Fibroblast of lung (primary cell): ENCODE measurements around the gene STKLD1. TPM values are rescaled to one million over a fixed set of nuclear protein-coding genes. Genes with fewer than 3 reads are reported as not detected.

ENCODE experiments used
- DNase-seq, 2 donors: peaks; one replicate each; pipeline versions ENCODE4 v3.0.0 to v3.0.0-alpha.2; 2010; ENCODE audit warnings: low read depth in 2 of 2
- H2AFZ ChIP-seq: 2 replicates; pipeline ENCODE4 v1.5.1; 2012; ENCODE audit warnings: low read length, control low read depth, inconsistent platforms
- H3K27ac ChIP-seq: 2 replicates; pipeline ENCODE4 v1.5.1; 2011; ENCODE audit warnings: low read length, control low read depth; ENCODE audit not compliant: insufficient read depth
- H3K27me3 ChIP-seq: 2 replicates; pipeline ENCODE4 v1.5.1; 2011; ENCODE audit warnings: mild to moderate bottlenecking, low read length; ENCODE audit not compliant: control insufficient read depth, insufficient read depth
- H3K36me3 ChIP-seq: 2 replicates; pipeline ENCODE4 v1.5.1; 2011; ENCODE audit warnings: low read length; ENCODE audit not compliant: control insufficient read depth, insufficient read depth
- H3K4me1 ChIP-seq: 2 replicates; pipeline ENCODE4 v1.5.1; 2011; ENCODE audit warnings: low read length; ENCODE audit not compliant: control insufficient read depth, insufficient read depth; ENCODE audit errors: extremely low read depth
- H3K4me2 ChIP-seq: 2 replicates; pipeline ENCODE4 v1.5.1; 2011; ENCODE audit warnings: low read length, control low read depth; ENCODE audit not compliant: insufficient read depth; ENCODE audit errors: extremely low read depth
- H3K4me3 ChIP-seq, 4 experiments: fragments of 200-600 bp in 1 of 4; sonication (generic) in 1 of 4; replicated peaks in 1 of 4; 2 replicates each; pipeline ENCODE4 v1.5.1; 2011 to 2016; ENCODE audit warnings: low read length in 4 of 4, low read depth in 3 of 4, mild to moderate bottlenecking in 3 of 4, control low read depth in 2 of 4, inconsistent platforms in 1 of 4, mixed read lengths in 1 of 4; ENCODE audit not compliant: insufficient read depth in 1 of 4; ENCODE audit errors: control extremely low read depth in 1 of 4
- H3K79me2 ChIP-seq: 2 replicates; pipeline ENCODE4 v1.5.1; 2012; ENCODE audit warnings: mild to moderate bottlenecking, low read length, inconsistent platforms; ENCODE audit not compliant: control insufficient read depth, insufficient read depth
- H3K9ac ChIP-seq: 2 replicates; pipeline ENCODE4 v1.5.1; 2011; ENCODE audit warnings: mild to moderate bottlenecking, low read length, control low read depth; ENCODE audit not compliant: insufficient read depth
- H3K9me3 ChIP-seq: 2 replicates; pipeline ENCODE4 v1.5.1; 2012; ENCODE audit warnings: low read depth, low read length; ENCODE audit not compliant: control insufficient read depth, insufficient read depth
- H4K20me1 ChIP-seq: 2 replicates; pipeline ENCODE4 v1.5.1; 2011; ENCODE audit warnings: low read length; ENCODE audit not compliant: control insufficient read depth, insufficient read depth; ENCODE audit errors: extremely low read depth
- EZH2 ChIP-seq: IDR thresholded peaks from 2 replicates; pipeline ENCODE4 v1.5.1; 2012; ENCODE audit warnings: low read length, control low read depth, mild to moderate bottlenecking; ENCODE audit errors: missing control alignments
- polyA plus RNA-seq, 2 donors: library from polyadenylated mRNA; depleted of rRNA in 1 of 2; stranded (reverse) in 1 of 2; unstranded in 1 of 2; fragments of >200 nt; gene quantifications; 2 replicates each; pipeline ENCODE4 v1.2.1, GENCODE V29; 2011 to 2012; ENCODE audit warnings: missing spikeins in 1 of 2
- total RNA-seq: library from RNA; depleted of rRNA; stranded (reverse); fragments of >200 nt; gene quantifications from 2 replicates; pipeline ENCODE4 v1.2.1, GENCODE V29; 2014
- TF ChIP-seq, protein P1 (sequence below), 2 donors: IDR thresholded peaks in 1 of 2; conservative IDR thresholded peaks in 1 of 2; 1 replicate in 1 of 2; 2 replicates in 1 of 2; pipeline ENCODE4 v1.5.1; 2011 to 2012; ENCODE audit warnings: low read length in 2 of 2, control low read depth in 1 of 2, inconsistent platforms in 1 of 2, low read depth in 1 of 2, mild to moderate bottlenecking in 1 of 2

STKLD1 gene
- total and polyA plus RNA-seq, 2 donors (not counting 1 experiment from before 2014, with no cell fraction given), result 0.79 to 0.99 TPM

GRCh38 chr9:133332381-133332730 is 43.8 kb upstream of the STKLD1 start:
- Histone ChIP-seq H3K4me3 (no peak overlapping the region), H3K9me3 (no peaks in the 10 kb centered on the region), H3K4me1 (peaks cover 2% of the 10 kb centered on the region), H3K4me2 (no peak overlapping the region), H3K27me3 (no peaks in the 10 kb centered on the region), H3K79me2 (peaks cover 13% of the 10 kb centered on the region), H3K27ac (no peak overlapping the region), H4K20me1 (no peaks in the 10 kb centered on the region), H2AFZ (no peak overlapping the region), H3K36me3 (peaks cover 24% of the 10 kb centered on the region), H3K9ac (no peak overlapping the region)
- TF ChIP-seq, protein P1, sequence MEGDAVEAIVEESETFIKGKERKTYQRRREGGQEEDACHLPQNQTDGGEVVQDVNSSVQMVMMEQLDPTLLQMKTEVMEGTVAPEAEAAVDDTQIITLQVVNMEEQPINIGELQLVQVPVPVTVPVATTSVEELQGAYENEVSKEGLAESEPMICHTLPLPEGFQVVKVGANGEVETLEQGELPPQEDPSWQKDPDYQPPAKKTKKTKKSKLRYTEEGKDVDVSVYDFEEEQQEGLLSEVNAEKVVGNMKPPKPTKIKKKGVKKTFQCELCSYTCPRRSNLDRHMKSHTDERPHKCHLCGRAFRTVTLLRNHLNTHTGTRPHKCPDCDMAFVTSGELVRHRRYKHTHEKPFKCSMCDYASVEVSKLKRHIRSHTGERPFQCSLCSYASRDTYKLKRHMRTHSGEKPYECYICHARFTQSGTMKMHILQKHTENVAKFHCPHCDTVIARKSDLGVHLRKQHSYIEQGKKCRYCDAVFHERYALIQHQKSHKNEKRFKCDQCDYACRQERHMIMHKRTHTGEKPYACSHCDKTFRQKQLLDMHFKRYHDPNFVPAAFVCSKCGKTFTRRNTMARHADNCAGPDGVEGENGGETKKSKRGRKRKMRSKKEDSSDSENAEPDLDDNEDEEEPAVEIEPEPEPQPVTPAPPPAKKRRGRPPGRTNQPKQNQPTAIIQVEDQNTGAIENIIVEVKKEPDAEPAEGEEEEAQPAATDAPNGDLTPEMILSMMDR (conservative IDR thresholded peaks at IDR 0.05 in 1 of 2, IDR thresholded peaks at IDR 0.05 in 1 of 2; ENCODE audit: low read depth in 1 of 2, low read length in 2 of 2), result no peak
- no peak for TF ChIP-seq EZH2
- no peak for DNase-seq

GRCh38 chr9:133333011-133333410 is 43.2 kb upstream of the STKLD1 start:
- Histone ChIP-seq H3K4me3 (no peak overlapping the region), H2AFZ (no peak overlapping the region), H3K79me2 (peaks cover 13% of the 10 kb centered on the region), H3K27me3 (no peaks in the 10 kb centered on the region), H3K36me3 (peaks cover 24% of the 10 kb centered on the region), H3K9me3 (no peaks in the 10 kb centered on the region), H3K9ac (no peak overlapping the region), H3K4me2 (no peak overlapping the region), H4K20me1 (no peaks in the 10 kb centered on the region), H3K4me1 (peaks cover 2% of the 10 kb centered on the region), H3K27ac (no peak overlapping the region)
- no peak for TF ChIP-seq EZH2
- TF ChIP-seq, protein P1 (conservative IDR thresholded peaks at IDR 0.05 in 1 of 2, IDR thresholded peaks at IDR 0.05 in 1 of 2; ENCODE audit: low read depth in 1 of 2, low read length in 2 of 2), result no peak
- no peak for DNase-seq

DNA sequence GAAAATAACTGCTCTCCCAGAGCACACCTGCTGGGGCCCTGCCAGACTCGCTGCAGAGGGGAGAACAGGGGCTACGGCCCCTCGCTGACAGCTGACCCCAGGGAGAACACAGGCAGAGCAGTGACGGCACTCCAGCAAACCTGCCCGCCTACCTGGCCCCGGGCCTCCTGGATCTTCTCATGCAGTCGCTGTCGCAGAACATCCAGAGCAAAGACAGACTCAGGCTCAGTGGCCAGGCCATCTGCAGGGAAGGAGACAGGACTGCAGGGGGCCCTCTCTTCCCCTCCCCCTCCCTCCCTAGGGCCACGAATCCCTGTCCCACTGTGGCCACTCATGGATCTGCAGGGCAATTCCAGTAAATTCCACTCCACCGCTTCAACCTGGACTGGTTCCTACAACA is 42.6 kb upstream of the STKLD1 start:
- peaks cover 24% of the 10 kb centered on the region for H3K36me3 ChIP-seq
- no peaks in the 10 kb centered on the region for H4K20me1 ChIP-seq
- peaks cover 2% of the 10 kb centered on the region for H3K4me1 ChIP-seq
- no peak overlapping the region for H2AFZ ChIP-seq
- DNase-seq, result no peak
- H3K27me3 ChIP-seq, result no peaks in the 10 kb centered on the region
- H3K9ac ChIP-seq, result no peak overlapping the region
- H3K4me3 ChIP-seq, result no peak overlapping the region
- H3K27ac ChIP-seq, result no peak overlapping the region
- peaks cover 13% of the 10 kb centered on the region for H3K79me2 ChIP-seq
- no peak overlapping the region for H3K4me2 ChIP-seq
- no peaks in the 10 kb centered on the region for H3K9me3 ChIP-seq
- no peak for TF ChIP-seq EZH2
- TF ChIP-seq, protein P1 (conservative IDR thresholded peaks at IDR 0.05 in 1 of 2, IDR thresholded peaks at IDR 0.05 in 1 of 2; ENCODE audit: low read depth in 1 of 2, low read length in 2 of 2), result no peak
